Liver (tissue), 9 donors: ENCODE results near the gene CLDN17. TPM values are rescaled to one million over a fixed set of nuclear protein-coding genes. Genes with fewer than 3 reads are reported as not detected.

Experiments used
- DNase-seq: peaks from one replicate; pipeline ENCODE4 v3.0.0-alpha.2; 2017; ENCODE audit warnings: low spot score
- H3K27ac ChIP-seq, 2 donors: one replicate each; pipeline ENCODE4 v1.7.0; 2013; ENCODE audit warnings: inconsistent platforms in 2 of 2, low read length in 2 of 2, control low read depth in 1 of 2, low read depth in 1 of 2, mild to moderate bottlenecking in 1 of 2
- H3K27me3 ChIP-seq, 4 donors: one replicate each; pipeline versions ENCODE4 v1.6.1 to v1.7.0; 2013; ENCODE audit warnings: low read length in 3 of 4, inconsistent platforms in 1 of 4, mild to moderate bottlenecking in 1 of 4, moderate library complexity in 1 of 4; ENCODE audit not compliant: control insufficient read depth in 4 of 4, insufficient read depth in 4 of 4
- H3K36me3 ChIP-seq, 4 donors: one replicate each; pipeline versions ENCODE4 v1.6.1 to v1.7.0; 2013; ENCODE audit warnings: low read length in 3 of 4, mild to moderate bottlenecking in 3 of 4, low read depth in 1 of 4, moderate library complexity in 1 of 4; ENCODE audit not compliant: control insufficient read depth in 4 of 4, insufficient read depth in 3 of 4
- H3K4me1 ChIP-seq, 4 donors: one replicate each; pipeline versions ENCODE4 v1.6.1 to v1.7.0; 2013; ENCODE audit warnings: low read length in 3 of 4, mild to moderate bottlenecking in 3 of 4, moderate library complexity in 1 of 4; ENCODE audit not compliant: control insufficient read depth in 4 of 4, insufficient read depth in 4 of 4
- H3K4me3 ChIP-seq, 3 donors: one replicate each; pipeline versions ENCODE4 v1.6.1 to v1.7.0; 2013; ENCODE audit warnings: low read length in 3 of 3, control low read depth in 1 of 3, low read depth in 1 of 3, mild to moderate bottlenecking in 1 of 3
- H3K9ac ChIP-seq, 2 donors: one replicate each; pipeline ENCODE4 v1.7.0; 2013; ENCODE audit warnings: low read length in 2 of 2, mild to moderate bottlenecking in 2 of 2, moderate library complexity in 2 of 2, control low read depth in 1 of 2, low read depth in 1 of 2
- H3K9me3 ChIP-seq, 4 donors: one replicate each; pipeline versions ENCODE4 v1.6.1 to v1.7.0; 2013; ENCODE audit warnings: low read length in 3 of 4; ENCODE audit not compliant: control insufficient read depth in 4 of 4
- HNF4A ChIP-seq, 2 donors: conservative IDR thresholded peaks; 2 replicates each; pipeline ENCODE4 v1.6.1; 2016; ENCODE audit warnings: antibody characterized with exemption in 2 of 2, mild to moderate bottlenecking in 2 of 2
- HNF4G ChIP-seq: IDR thresholded peaks from 2 replicates; pipeline ENCODE4 v1.6.1; 2016; ENCODE audit warnings: antibody characterized with exemption
- JUND ChIP-seq, 2 donors: IDR thresholded peaks; 2 replicates each; pipeline ENCODE4 v1.6.1; 2016; ENCODE audit warnings: antibody characterized with exemption in 2 of 2
- RAD21 ChIP-seq, 2 donors: IDR thresholded peaks; 2 replicates each; pipeline ENCODE4 v1.6.1; 2016; ENCODE audit warnings: antibody characterized with exemption in 2 of 2, mild to moderate bottlenecking in 2 of 2
- SP1 ChIP-seq: IDR thresholded peaks from 2 replicates; pipeline ENCODE4 v1.6.1; 2018; ENCODE audit warnings: antibody characterized with exemption, mild to moderate bottlenecking
- TAF1 ChIP-seq: conservative IDR thresholded peaks from 2 replicates; pipeline ENCODE4 v1.6.1; 2016; ENCODE audit warnings: antibody characterized with exemption, mild to moderate bottlenecking
- YY1 ChIP-seq: IDR thresholded peaks from 2 replicates; pipeline ENCODE4 v1.6.1; 2016; ENCODE audit warnings: antibody characterized with exemption, mild to moderate bottlenecking
- WGBS: extraction: QIAGEN DNeasy Blood & Tissue Kit; methylation state at CpG from one replicate; pipeline ENCODE4 v1.1.7; 2013; 5-methylcytosine and 5-hydroxymethylcytosine counted together
- polyA plus RNA-seq, 2 donors: library from polyadenylated mRNA; stranded (reverse) in 1 of 2; unstranded in 1 of 2; fragments of 200-250 nt in 1 of 2; fragments of >200 nt in 1 of 2; fragmentation: Nextera tagmentation in 1 of 2; extraction: Ambion mirVana in 1 of 2; gene quantifications; one replicate each; pipeline versions ENCODE4 v1.2.1 to v1.2.3, GENCODE V29; 2013 to 2015
- total RNA-seq, 2 donors: library from RNA; depleted of rRNA; stranded (reverse); fragments of >200 nt; gene quantifications; one replicate each; pipeline ENCODE4 v1.2.3, GENCODE V29; 2014
- TF ChIP-seq, protein P1 (sequence below): IDR thresholded peaks from 2 replicates; pipeline ENCODE4 v1.6.1; 2016; ENCODE audit warnings: antibody characterized with exemption
- TF ChIP-seq, protein P2 (sequence below): IDR thresholded peaks from 2 replicates; pipeline ENCODE4 v1.6.1; 2016; ENCODE audit warnings: antibody characterized with exemption
- TF ChIP-seq, protein P3 (sequence below): IDR thresholded peaks from 2 replicates; pipeline ENCODE4 v1.6.1; 2016; ENCODE audit warnings: antibody characterized with exemption
- TF ChIP-seq, protein P4 (sequence below): fragments of 150-350 bp; IDR thresholded peaks from 2 replicates; pipeline ENCODE4 v1.5.1; 2017; ENCODE audit warnings: improper control_type of control experiment, low read depth, low read length; ENCODE audit not compliant: missing input control
- TF ChIP-seq, protein P5 (sequence below): IDR thresholded peaks from 2 replicates; pipeline ENCODE4 v1.6.1; 2016; ENCODE audit warnings: antibody characterized with exemption, mild to moderate bottlenecking
- donor health status: healthy.
- donor health status: healthy.
- donor health status: healthy.
- donor health status: healthy.
- donor health status: healthy.

The CLDN17 gene
- total and polyA plus RNA-seq, 4 donors, result not detected

DNA sequence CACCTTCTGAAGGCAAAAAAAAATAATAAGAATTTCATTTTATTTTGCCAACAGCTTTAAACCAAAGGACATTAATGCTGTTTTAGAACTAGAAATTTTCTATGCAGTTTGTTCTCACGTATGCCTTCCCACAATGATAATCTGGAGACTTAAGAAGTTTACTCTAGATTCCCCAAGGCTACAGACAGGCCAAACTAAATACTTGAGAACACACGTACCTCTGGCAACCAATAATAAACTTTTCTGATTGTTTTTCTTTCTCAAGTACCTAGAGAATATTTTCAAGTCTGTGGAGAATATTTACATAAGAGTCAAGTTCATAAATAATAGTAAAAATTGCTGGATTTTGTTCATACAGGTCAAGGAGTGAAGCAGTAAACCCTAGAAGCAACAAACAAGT, 33.4 kb upstream of the CLDN17 start:
- no peak overlapping the region for H3K9ac ChIP-seq
- H3K4me3 ChIP-seq, result no peak overlapping the region
- no peak overlapping the region for H3K27ac ChIP-seq
- no peaks in the 10 kb centered on the region for H3K36me3 ChIP-seq
- TF ChIP-seq RAD21 (IDR thresholded peaks at IDR 0.05) (no peak), TAF1 (no peak), JUND (IDR thresholded peaks at IDR 0.05) (no peak), HNF4G (no peak)
- TF ChIP-seq, protein P1, sequence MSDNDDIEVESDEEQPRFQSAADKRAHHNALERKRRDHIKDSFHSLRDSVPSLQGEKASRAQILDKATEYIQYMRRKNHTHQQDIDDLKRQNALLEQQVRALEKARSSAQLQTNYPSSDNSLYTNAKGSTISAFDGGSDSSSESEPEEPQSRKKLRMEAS, result no peak
- TF ChIP-seq, protein P2, sequence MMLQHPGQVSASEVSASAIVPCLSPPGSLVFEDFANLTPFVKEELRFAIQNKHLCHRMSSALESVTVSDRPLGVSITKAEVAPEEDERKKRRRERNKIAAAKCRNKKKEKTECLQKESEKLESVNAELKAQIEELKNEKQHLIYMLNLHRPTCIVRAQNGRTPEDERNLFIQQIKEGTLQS, result no peak
- no peaks in the 10 kb centered on the region for H3K27me3 ChIP-seq
- no peak for DNase-seq
- 55% methylated on average over 2 of the region's 2 CpGs for WGBS
- H3K9me3 ChIP-seq, result no peaks in the 10 kb centered on the region
- H3K4me1 ChIP-seq, result no peaks in the 10 kb centered on the region

DNA sequence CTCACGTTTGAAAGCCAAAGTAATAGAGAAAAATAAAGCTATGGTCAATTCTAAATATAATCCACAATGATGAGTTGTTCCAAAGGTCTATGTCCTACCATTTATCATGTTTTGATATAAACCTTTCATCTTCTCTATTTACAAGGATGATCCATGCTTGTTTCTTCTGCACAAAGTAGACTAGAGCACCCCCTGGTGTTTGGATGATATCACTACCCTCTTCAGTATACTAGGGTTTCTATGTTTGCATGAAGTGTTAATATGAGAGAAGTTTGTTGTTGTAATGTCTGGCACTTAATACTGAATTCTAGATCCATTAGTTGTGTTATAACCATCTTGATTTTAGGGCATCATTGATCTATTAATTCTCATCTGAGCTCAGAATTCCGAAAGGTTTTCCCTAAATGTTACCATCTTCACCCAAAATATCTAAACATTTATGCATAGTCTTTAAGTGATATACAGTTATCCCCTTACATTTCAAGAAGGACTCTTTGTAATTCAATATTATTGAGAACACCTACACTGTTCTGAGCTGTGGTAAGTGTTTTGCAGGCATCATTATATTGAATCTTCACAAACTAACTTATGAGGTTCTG, 28.2 kb upstream of the CLDN17 start:
- Histone ChIP-seq H3K9ac (no peak overlapping the region), H3K27me3 (no peaks in the 10 kb centered on the region), H3K36me3 (no peaks in the 10 kb centered on the region), H3K4me3 (no peak overlapping the region), H3K27ac (no peak overlapping the region), H3K4me1 (no peaks in the 10 kb centered on the region), H3K9me3 (no peaks in the 10 kb centered on the region)
- 21% methylated on average over 2 of the region's 2 CpGs for WGBS
- TF ChIP-seq, protein P3, sequence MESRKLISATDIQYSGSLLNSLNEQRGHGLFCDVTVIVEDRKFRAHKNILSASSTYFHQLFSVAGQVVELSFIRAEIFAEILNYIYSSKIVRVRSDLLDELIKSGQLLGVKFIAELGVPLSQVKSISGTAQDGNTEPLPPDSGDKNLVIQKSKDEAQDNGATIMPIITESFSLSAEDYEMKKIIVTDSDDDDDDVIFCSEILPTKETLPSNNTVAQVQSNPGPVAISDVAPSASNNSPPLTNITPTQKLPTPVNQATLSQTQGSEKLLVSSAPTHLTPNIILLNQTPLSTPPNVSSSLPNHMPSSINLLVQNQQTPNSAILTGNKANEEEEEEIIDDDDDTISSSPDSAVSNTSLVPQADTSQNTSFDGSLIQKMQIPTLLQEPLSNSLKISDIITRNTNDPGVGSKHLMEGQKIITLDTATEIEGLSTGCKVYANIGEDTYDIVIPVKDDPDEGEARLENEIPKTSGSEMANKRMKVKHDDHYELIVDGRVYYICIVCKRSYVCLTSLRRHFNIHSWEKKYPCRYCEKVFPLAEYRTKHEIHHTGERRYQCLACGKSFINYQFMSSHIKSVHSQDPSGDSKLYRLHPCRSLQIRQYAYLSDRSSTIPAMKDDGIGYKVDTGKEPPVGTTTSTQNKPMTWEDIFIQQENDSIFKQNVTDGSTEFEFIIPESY, result no peak
- TF ChIP-seq SP1, result no peak
- TF ChIP-seq YY1, result no peak
- TF ChIP-seq RAD21 (IDR thresholded peaks at IDR 0.05), result peak; percentile 61 to 77
- TF ChIP-seq, protein P4, sequence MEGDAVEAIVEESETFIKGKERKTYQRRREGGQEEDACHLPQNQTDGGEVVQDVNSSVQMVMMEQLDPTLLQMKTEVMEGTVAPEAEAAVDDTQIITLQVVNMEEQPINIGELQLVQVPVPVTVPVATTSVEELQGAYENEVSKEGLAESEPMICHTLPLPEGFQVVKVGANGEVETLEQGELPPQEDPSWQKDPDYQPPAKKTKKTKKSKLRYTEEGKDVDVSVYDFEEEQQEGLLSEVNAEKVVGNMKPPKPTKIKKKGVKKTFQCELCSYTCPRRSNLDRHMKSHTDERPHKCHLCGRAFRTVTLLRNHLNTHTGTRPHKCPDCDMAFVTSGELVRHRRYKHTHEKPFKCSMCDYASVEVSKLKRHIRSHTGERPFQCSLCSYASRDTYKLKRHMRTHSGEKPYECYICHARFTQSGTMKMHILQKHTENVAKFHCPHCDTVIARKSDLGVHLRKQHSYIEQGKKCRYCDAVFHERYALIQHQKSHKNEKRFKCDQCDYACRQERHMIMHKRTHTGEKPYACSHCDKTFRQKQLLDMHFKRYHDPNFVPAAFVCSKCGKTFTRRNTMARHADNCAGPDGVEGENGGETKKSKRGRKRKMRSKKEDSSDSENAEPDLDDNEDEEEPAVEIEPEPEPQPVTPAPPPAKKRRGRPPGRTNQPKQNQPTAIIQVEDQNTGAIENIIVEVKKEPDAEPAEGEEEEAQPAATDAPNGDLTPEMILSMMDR, result peak; percentile 34
- TF ChIP-seq, protein P2, result no peak
- no peak for TF ChIP-seq HNF4A (conservative IDR thresholded peaks at IDR 0.05)
- DNase-seq, result no peak

DNA sequence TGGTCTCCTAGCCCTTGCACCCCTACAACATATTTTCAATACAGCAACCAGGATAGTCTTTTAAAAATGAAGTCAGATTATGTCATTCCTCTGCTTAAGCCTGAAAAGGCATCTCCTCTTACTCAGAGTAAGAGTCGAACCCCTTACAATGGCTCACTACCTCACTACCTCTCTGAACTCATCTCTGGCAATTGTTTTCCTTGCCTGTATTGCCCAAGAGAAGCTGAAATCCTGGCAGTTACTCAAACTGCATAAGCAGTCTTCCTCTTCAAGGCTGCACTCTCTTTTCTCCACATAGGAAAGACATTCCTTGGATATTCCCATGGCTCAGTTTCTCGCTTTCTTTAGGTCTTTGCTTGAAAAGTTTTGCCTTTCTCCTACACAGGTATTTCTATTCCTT, 26.6 kb upstream of the CLDN17 start:
- DNase-seq, result no peak
- TF ChIP-seq, protein P5, sequence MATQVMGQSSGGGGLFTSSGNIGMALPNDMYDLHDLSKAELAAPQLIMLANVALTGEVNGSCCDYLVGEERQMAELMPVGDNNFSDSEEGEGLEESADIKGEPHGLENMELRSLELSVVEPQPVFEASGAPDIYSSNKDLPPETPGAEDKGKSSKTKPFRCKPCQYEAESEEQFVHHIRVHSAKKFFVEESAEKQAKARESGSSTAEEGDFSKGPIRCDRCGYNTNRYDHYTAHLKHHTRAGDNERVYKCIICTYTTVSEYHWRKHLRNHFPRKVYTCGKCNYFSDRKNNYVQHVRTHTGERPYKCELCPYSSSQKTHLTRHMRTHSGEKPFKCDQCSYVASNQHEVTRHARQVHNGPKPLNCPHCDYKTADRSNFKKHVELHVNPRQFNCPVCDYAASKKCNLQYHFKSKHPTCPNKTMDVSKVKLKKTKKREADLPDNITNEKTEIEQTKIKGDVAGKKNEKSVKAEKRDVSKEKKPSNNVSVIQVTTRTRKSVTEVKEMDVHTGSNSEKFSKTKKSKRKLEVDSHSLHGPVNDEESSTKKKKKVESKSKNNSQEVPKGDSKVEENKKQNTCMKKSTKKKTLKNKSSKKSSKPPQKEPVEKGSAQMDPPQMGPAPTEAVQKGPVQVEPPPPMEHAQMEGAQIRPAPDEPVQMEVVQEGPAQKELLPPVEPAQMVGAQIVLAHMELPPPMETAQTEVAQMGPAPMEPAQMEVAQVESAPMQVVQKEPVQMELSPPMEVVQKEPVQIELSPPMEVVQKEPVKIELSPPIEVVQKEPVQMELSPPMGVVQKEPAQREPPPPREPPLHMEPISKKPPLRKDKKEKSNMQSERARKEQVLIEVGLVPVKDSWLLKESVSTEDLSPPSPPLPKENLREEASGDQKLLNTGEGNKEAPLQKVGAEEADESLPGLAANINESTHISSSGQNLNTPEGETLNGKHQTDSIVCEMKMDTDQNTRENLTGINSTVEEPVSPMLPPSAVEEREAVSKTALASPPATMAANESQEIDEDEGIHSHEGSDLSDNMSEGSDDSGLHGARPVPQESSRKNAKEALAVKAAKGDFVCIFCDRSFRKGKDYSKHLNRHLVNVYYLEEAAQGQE, result no peak
- Histone ChIP-seq H3K27me3 (no peaks in the 10 kb centered on the region), H3K27ac (no peak overlapping the region), H3K9ac (no peak overlapping the region), H3K4me1 (no peaks in the 10 kb centered on the region), H3K36me3 (no peaks in the 10 kb centered on the region), H3K9me3 (no peaks in the 10 kb centered on the region), H3K4me3 (no peak overlapping the region)
- WGBS, result 91% methylated on average over 2 of the region's 2 CpGs
